ENCODE data around the gene SPTLC3.

The SPTLC3 gene

DNA sequence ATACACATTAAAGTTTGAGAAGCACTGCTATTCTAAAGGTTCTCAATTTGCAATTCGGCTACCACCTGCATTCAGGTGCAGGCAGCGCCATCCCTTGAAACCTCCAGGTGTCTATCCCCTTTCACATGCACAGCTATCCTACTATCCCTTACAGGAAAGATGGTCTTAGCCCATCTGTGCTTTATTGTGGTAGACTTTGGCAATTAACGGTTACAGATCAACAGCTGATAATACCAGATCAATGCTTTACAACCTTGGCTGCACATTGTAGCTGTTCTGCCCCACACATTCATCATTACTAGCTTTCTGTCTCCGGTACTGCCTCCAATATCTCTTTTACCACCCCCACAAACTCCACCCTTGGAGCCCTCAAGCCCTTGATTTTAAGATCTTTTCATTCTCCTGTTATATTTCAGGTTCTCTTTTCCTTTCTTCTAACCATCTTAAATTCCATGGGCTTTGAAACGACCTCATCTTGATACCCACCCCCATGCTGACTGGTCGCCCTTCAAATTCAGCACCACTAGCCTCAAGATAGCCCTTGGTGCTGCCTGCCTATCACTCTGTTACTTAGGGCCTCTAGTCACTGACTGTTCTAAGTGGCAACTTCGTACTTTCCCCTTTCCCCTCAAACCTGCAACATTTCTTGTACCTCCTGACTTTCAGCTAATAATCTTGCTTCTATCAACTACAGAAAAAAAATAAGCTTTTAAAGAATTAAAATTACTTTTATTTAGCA, 50.8 kb downstream of the SPTLC3 start:
- H3K4me1 Mint-ChIP-seq (ENCODE audit: low read depth in 2 of 2): no peaks in the 10 kb centered on the region
- H3K4me3 Mint-ChIP-seq: no peak overlapping the region
- no peak overlapping the region for H3K27ac Mint-ChIP-seq
- DNase-seq (no peak), ATAC-seq (replicated peaks) (no peak)
- H3K9me3 Mint-ChIP-seq: peaks cover 0 to 9% of the 10 kb centered on the region in 2 donors
- H3K27me3 Mint-ChIP-seq: no peaks in the 10 kb centered on the region
- no peaks in the 10 kb centered on the region for H3K36me3 Mint-ChIP-seq (ENCODE audit: insufficient read depth)

GRCh38 chr20:13060327-13060726, 51.6 kb downstream of the SPTLC3 start:
- no peaks in the 10 kb centered on the region for H3K36me3 Mint-ChIP-seq (ENCODE audit: insufficient read depth)

GRCh38 chr20:13061381-13061780, 52.6 kb downstream of the SPTLC3 start:
- Mint-ChIP-seq H3K36me3 (ENCODE audit: insufficient read depth) (no peaks in the 10 kb centered on the region), H3K27me3 (no peaks in the 10 kb centered on the region), H3K27ac (no peak overlapping the region), H3K4me1 (ENCODE audit: low read depth in 2 of 2) (no peaks in the 10 kb centered on the region), H3K9me3 (peaks cover 0 to 9% of the 10 kb centered on the region in 2 donors), H3K4me3 (no peak overlapping the region)
- no peak for ATAC-seq (replicated peaks)
- no peak for DNase-seq

More at GRCh38 chr20:13060327-13060726, 51.6 kb downstream of the SPTLC3 start:
- Mint-ChIP-seq H3K9me3 (peaks cover 0 to 9% of the 10 kb centered on the region in 2 donors), H3K4me1 (ENCODE audit: low read depth in 2 of 2) (no peaks in the 10 kb centered on the region), H3K4me3 (no peak overlapping the region), H3K27me3 (no peaks in the 10 kb centered on the region), H3K27ac (no peak overlapping the region)
- ATAC-seq (replicated peaks) (no peak), DNase-seq (no peak)

GRCh38 chr20:13062789-13063188, 54.0 kb downstream of the SPTLC3 start:
- DNase-seq: no peak
- no peaks in the 10 kb centered on the region for H3K27me3 Mint-ChIP-seq
- H3K9me3 Mint-ChIP-seq: peaks cover 0 to 9% of the 10 kb centered on the region in 2 donors
- no peak overlapping the region for H3K27ac Mint-ChIP-seq
- ATAC-seq (replicated peaks): no peak
- H3K4me3 Mint-ChIP-seq: no peak overlapping the region
- H3K4me1 Mint-ChIP-seq (ENCODE audit: low read depth in 2 of 2): no peaks in the 10 kb centered on the region
- H3K36me3 Mint-ChIP-seq (ENCODE audit: insufficient read depth): no peaks in the 10 kb centered on the region

- H3K27me3 Mint-ChIP-seq: peaks cover 0 to 6% of the 10 kb centered on the region in 2 donors
- H3K36me3 Mint-ChIP-seq (ENCODE audit: insufficient read depth): no peaks in the 10 kb centered on the region
These were observed 59.6 kb downstream of the SPTLC3 start for GRCh38 chr20:13068336-13068735.

DNA sequence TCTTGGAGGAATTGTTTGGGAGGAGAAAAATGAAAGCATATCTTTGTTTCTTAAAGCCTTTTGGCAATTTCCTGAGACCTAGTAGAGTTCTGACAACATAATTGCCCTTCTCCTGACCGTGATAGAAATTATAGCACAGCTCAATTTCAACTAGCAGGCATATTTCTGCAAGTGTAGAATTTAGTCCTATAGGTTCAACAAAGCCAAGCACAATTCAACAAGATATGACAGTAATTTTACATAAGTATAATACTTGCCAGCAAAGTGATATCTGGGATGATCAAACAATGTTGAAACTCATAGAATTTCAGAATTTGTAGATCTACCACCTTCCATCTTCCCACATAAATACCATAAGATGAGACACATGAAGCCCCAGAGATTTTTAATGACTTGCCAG, 73.1 kb downstream of the SPTLC3 start:
- no peaks in the 10 kb centered on the region for H3K36me3 Mint-ChIP-seq (ENCODE audit: insufficient read depth)
- H3K27ac Mint-ChIP-seq: no peak overlapping the region
- H3K27me3 Mint-ChIP-seq: no peaks in the 10 kb centered on the region
- H3K4me1 Mint-ChIP-seq (ENCODE audit: low read depth in 2 of 2): no peaks in the 10 kb centered on the region
- ATAC-seq (replicated peaks) (no peak), DNase-seq (no peak)
- H3K4me3 Mint-ChIP-seq: no peak overlapping the region
- H3K9me3 Mint-ChIP-seq: no peaks in the 10 kb centered on the region

More at GRCh38 chr20:13068336-13068735, 59.6 kb downstream of the SPTLC3 start:
- no peak for ATAC-seq (replicated peaks)
- Mint-ChIP-seq H3K9me3 (no peaks in the 10 kb centered on the region), H3K4me3 (no peak overlapping the region), H3K4me1 (ENCODE audit: low read depth in 2 of 2) (no peaks in the 10 kb centered on the region), H3K27ac (no peak overlapping the region)
- DNase-seq: no peak

DNA sequence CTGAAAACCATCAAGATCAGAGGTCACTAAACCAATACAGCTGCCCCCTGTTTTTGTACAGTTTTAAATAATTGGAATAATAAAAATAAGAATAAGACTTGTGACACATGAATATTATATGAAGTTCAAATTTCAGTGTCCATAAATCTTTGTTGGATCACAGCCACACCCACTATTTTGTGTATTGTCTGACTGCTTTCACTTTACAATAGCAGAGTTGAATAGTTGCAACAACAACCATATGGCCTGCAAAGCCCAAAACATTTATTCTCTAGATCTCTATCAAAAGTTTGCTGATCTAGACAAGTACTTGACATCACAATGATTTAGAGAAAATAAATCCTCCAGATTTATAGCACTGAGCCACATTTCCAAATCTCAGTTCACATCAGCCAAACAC, 73.6 kb downstream of the SPTLC3 start:
- no peaks in the 10 kb centered on the region for H3K27me3 Mint-ChIP-seq
- no peaks in the 10 kb centered on the region for H3K36me3 Mint-ChIP-seq (ENCODE audit: insufficient read depth)
- H3K4me1 Mint-ChIP-seq (ENCODE audit: low read depth in 2 of 2): no peaks in the 10 kb centered on the region
- ATAC-seq (replicated peaks) (no peak), DNase-seq (no peak)
- no peaks in the 10 kb centered on the region for H3K9me3 Mint-ChIP-seq
- H3K27ac Mint-ChIP-seq: no peak overlapping the region
- H3K4me3 Mint-ChIP-seq: no peak overlapping the region

GRCh38 chr20:13085275-13085674, 76.5 kb downstream of the SPTLC3 start:
- H3K4me1 Mint-ChIP-seq (ENCODE audit: low read depth in 2 of 2): no peaks in the 10 kb centered on the region
- H3K36me3 Mint-ChIP-seq (ENCODE audit: insufficient read depth): no peaks in the 10 kb centered on the region
- H3K27me3 Mint-ChIP-seq: no peaks in the 10 kb centered on the region
- H3K9me3 Mint-ChIP-seq: no peaks in the 10 kb centered on the region
- ATAC-seq (replicated peaks): no peak
- H3K27ac Mint-ChIP-seq: no peak overlapping the region
- no peak overlapping the region for H3K4me3 Mint-ChIP-seq
- no peak for DNase-seq

GRCh38 chr20:13089950-13090469, 81.2 kb downstream of the SPTLC3 start:
- H3K4me3 Mint-ChIP-seq: no peak overlapping the region
- H3K27ac Mint-ChIP-seq: no peak overlapping the region
- H3K4me1 Mint-ChIP-seq (ENCODE audit: low read depth in 2 of 2): peaks cover 0 to 1% of the 10 kb centered on the region in 2 donors
- ATAC-seq (replicated peaks) (no peak), DNase-seq (no peak)
- peaks cover 0 to 2% of the 10 kb centered on the region in 2 donors for H3K9me3 Mint-ChIP-seq
- H3K36me3 Mint-ChIP-seq (ENCODE audit: insufficient read depth): no peaks in the 10 kb centered on the region
- H3K27me3 Mint-ChIP-seq: peaks cover 0 to 7% of the 10 kb centered on the region in 2 donors

DNA sequence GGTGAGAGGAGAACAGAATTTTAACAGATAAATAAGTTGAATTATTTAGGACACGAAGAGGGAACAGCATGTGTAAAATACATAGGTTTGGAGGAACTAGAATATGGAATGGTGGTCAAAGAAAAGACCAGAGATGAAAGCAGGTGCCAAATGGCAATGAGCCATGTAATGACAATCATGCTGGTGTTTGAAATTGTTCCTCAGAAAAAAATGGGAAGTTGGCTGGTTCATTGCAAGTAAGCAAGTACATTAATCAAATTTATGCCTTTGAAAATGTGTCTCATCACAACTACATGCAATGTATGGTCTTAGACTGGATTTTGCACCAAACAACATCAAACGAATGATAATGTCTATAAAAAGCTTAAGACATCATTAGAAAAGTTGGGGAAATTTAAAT, 83.3 kb downstream of the SPTLC3 start:
- no peak overlapping the region for H3K27ac Mint-ChIP-seq
- peaks cover 0 to 18% of the 10 kb centered on the region in 2 donors for H3K27me3 Mint-ChIP-seq

DNA sequence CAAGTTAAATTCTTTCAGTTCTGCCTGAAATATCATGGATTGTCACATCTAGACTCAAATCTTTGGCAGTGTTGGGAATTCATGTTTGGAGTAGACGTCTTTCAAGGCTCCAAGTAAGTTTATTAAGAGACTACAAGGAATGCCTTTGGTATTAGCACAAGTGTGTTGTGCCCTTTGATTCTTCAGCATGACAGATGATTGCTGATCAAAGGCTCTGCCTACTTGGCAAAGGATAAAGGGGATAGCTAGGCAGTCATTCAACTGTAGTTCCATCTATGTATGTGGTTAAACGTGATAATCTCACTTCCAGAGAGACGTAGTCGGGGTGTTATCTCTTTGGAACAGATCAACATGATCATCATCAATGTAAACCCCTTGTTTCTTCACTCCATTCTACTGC, 86.2 kb downstream of the SPTLC3 start:
- H3K4me1 Mint-ChIP-seq (ENCODE audit: low read depth in 2 of 2): peaks cover 0 to 2% of the 10 kb centered on the region in 2 donors
- H3K9me3 Mint-ChIP-seq: peaks cover 0 to 2% of the 10 kb centered on the region in 2 donors
- H3K36me3 Mint-ChIP-seq (ENCODE audit: insufficient read depth): no peaks in the 10 kb centered on the region
- H3K27ac Mint-ChIP-seq: no peak overlapping the region
- peaks cover 0 to 18% of the 10 kb centered on the region in 2 donors for H3K27me3 Mint-ChIP-seq
- ATAC-seq (replicated peaks) (no peak), DNase-seq (no peak)
- no peak overlapping the region for H3K4me3 Mint-ChIP-seq

More for the DNA sequence above, 83.3 kb downstream of the SPTLC3 start:
- DNase-seq (no peak), ATAC-seq (replicated peaks) (no peak)
- Mint-ChIP-seq H3K36me3 (ENCODE audit: insufficient read depth) (no peaks in the 10 kb centered on the region), H3K4me3 (no peak overlapping the region), H3K9me3 (peaks cover 0 to 2% of the 10 kb centered on the region in 2 donors), H3K4me1 (ENCODE audit: low read depth in 2 of 2) (peaks cover 0 to 2% of the 10 kb centered on the region in 2 donors)

DNA sequence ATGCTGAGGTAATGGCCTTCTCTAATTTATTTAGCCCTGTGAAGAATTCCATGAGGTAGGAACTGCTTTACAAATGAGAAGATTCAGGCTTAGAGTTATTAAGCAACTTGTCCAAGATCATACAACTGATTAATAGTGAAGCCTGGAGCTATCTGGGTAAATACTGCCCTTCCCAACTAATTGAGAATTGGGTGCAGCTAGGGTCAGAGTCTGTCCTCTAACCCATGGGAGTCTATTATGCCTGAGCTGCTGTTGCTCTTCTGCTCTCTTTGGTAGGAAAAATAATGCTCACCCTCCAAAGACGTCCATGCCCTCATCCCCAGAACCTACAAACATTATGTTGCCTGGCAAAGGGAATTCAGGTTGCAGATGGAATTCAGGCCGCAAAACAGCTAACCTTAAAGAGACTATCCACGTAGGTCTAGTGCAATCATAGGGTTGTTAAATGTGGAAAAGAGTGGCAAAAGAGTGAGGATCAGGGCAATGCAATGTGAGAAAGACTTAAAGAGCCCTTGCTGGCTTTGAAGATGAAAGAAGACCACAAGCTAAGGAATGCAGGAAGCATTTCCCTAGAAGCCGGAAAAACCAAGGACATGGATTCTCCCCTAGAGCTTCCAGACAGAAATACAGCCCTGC, 90.1 kb downstream of the SPTLC3 start:
- ATAC-seq (replicated peaks) (no peak), DNase-seq (no peak)
- H3K9me3 Mint-ChIP-seq: peaks cover 0 to 2% of the 10 kb centered on the region in 2 donors
- H3K27me3 Mint-ChIP-seq: peaks cover 0 to 33% of the 10 kb centered on the region in 2 donors
- H3K4me3 Mint-ChIP-seq: no peak overlapping the region
- H3K4me1 Mint-ChIP-seq (ENCODE audit: low read depth in 2 of 2): peaks cover 0 to 2% of the 10 kb centered on the region in 2 donors
- no peaks in the 10 kb centered on the region for H3K36me3 Mint-ChIP-seq (ENCODE audit: insufficient read depth)
- H3K27ac Mint-ChIP-seq: no peak overlapping the region

GRCh38 chr20:13099676-13100075, 90.9 kb downstream of the SPTLC3 start:
- DNase-seq: no peak
- ATAC-seq (replicated peaks): no peak
- Mint-ChIP-seq H3K4me3 (no peak overlapping the region), H3K4me1 (ENCODE audit: low read depth in 2 of 2) (peaks cover 0 to 2% of the 10 kb centered on the region in 2 donors), H3K27me3 (peaks cover 0 to 29% of the 10 kb centered on the region in 2 donors), H3K36me3 (ENCODE audit: insufficient read depth) (no peaks in the 10 kb centered on the region), H3K27ac (no peak overlapping the region), H3K9me3 (no peaks in the 10 kb centered on the region)

GRCh38 chr20:13101276-13101675, 92.5 kb downstream of the SPTLC3 start:
- H3K4me3 Mint-ChIP-seq: no peak overlapping the region
- H3K9me3 Mint-ChIP-seq: no peaks in the 10 kb centered on the region
- no peaks in the 10 kb centered on the region for H3K36me3 Mint-ChIP-seq (ENCODE audit: insufficient read depth)
- no peak for ATAC-seq (replicated peaks)
- peaks cover 0 to 15% of the 10 kb centered on the region in 2 donors for H3K27me3 Mint-ChIP-seq
- H3K4me1 Mint-ChIP-seq (ENCODE audit: low read depth in 2 of 2): no peaks in the 10 kb centered on the region
- no peak overlapping the region for H3K27ac Mint-ChIP-seq
- no peak for DNase-seq

Measured in effector memory CD8-positive, alpha-beta T cell (primary cell).